ENCODE data around the gene RBL1. TPM values are rescaled to one million over a fixed set of nuclear protein-coding genes. Genes with fewer than 3 reads are reported as not detected.

Gene RBL1
- total RNA-seq, 1 donor from 2014 or later = 3.4 TPM

DNA sequence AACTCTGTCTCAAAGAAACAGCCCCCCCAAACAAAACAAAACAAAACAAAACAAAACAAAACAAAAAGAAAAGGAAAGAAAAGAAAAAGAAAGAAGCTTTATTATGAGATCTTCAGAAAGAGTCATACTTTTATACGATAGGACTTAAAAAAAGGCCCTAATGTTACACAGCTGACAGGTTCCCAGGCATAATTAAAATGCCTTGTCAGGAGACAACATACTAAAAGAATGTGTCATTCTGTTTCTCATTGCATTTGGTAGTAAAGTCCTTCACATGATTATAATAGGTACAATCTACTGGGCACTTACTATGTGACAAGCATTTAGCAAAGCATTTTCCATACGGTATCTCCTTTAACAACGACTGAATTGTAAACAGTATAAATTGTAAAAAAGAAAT lies 46.9 kb upstream of the RBL1 start:
- H3K79me2 ChIP-seq (ENCODE audit: insufficient read depth, low read length) = no peaks in the 10 kb centered on the region

DNA sequence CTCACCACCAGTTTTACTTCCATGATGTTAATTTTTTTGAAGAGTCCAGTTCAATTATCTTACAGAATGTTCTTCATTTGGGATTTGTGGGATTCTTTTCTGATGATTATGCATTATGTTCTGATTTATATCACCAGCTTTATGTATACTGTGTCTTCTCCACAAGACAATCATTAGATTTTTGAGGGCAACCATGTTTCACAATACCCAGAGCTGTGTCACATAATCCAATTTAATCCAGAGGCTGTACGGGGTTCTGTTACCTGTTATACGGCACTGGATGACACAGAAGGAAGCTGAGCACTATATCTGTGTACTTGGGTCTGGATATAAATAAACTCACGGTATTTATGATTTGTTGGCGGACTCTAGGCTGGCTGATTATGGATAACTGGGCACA lies 41.8 kb upstream of the RBL1 start:
- Histone ChIP-seq H3K36me3 (ENCODE audit: insufficient read depth, low read length) (no peaks in the 10 kb centered on the region), H3K4me2 (ENCODE audit: low read length) (no peak overlapping the region), H3K4me1 (ENCODE audit: insufficient read depth, low read length) (no peaks in the 10 kb centered on the region), H3K79me2 (ENCODE audit: insufficient read depth, low read length) (no peaks in the 10 kb centered on the region), H3K27ac (ENCODE audit: low read depth, low read length) (no peak overlapping the region), H3K27me3 (ENCODE audit: insufficient read depth, low read length) (no peaks in the 10 kb centered on the region), H2AFZ (ENCODE audit: low read depth, low read length) (no peak overlapping the region), H4K20me1 (ENCODE audit: insufficient read depth, low read length) (no peaks in the 10 kb centered on the region), H3K4me3 (ENCODE audit: insufficient read depth, low read depth, low read length) (no peak overlapping the region), H3K9me3 (ENCODE audit: insufficient read depth, low read depth, low read length) (no peaks in the 10 kb centered on the region), H3K9ac (ENCODE audit: low read length) (no peak overlapping the region)
- DNase-seq (ENCODE audit: low read depth) (no peak), FAIRE-seq (no peak)
- no peaks in the 10 kb centered on the region for H3K36me3 Mint-ChIP-seq (ENCODE audit: low read depth, unreplicated experiment)
- H3K9me3 Mint-ChIP-seq (ENCODE audit: unreplicated experiment) = no peaks in the 10 kb centered on the region
- peaks cover 1% of the 10 kb centered on the region for H3K4me1 Mint-ChIP-seq (ENCODE audit: low read depth, unreplicated experiment)
- TF ChIP-seq EZH2 (IDR thresholded peaks at IDR 0.05; ENCODE audit: insufficient read depth, low read length) = no peak
- TF ChIP-seq, protein P1, sequence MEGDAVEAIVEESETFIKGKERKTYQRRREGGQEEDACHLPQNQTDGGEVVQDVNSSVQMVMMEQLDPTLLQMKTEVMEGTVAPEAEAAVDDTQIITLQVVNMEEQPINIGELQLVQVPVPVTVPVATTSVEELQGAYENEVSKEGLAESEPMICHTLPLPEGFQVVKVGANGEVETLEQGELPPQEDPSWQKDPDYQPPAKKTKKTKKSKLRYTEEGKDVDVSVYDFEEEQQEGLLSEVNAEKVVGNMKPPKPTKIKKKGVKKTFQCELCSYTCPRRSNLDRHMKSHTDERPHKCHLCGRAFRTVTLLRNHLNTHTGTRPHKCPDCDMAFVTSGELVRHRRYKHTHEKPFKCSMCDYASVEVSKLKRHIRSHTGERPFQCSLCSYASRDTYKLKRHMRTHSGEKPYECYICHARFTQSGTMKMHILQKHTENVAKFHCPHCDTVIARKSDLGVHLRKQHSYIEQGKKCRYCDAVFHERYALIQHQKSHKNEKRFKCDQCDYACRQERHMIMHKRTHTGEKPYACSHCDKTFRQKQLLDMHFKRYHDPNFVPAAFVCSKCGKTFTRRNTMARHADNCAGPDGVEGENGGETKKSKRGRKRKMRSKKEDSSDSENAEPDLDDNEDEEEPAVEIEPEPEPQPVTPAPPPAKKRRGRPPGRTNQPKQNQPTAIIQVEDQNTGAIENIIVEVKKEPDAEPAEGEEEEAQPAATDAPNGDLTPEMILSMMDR (IDR thresholded peaks at IDR 0.05; ENCODE audit: insufficient read depth, low read depth, low read length) = no peak
- no peak overlapping the region for H3K4me3 Mint-ChIP-seq (ENCODE audit: unreplicated experiment)
- peaks cover 18% of the 10 kb centered on the region for H3K27me3 Mint-ChIP-seq (ENCODE audit: low read depth, unreplicated experiment)
- no peak overlapping the region for H3K27ac Mint-ChIP-seq (ENCODE audit: unreplicated experiment)

More for the DNA sequence above, 46.9 kb upstream of the RBL1 start:
- Histone ChIP-seq H3K4me3 (ENCODE audit: insufficient read depth, low read depth, low read length) (no peak overlapping the region), H3K9ac (ENCODE audit: low read length) (no peak overlapping the region), H3K4me2 (ENCODE audit: low read length) (no peak overlapping the region), H3K27ac (ENCODE audit: low read depth, low read length) (no peak overlapping the region), H3K36me3 (ENCODE audit: insufficient read depth, low read length) (no peaks in the 10 kb centered on the region), H4K20me1 (ENCODE audit: insufficient read depth, low read length) (no peaks in the 10 kb centered on the region), H3K9me3 (ENCODE audit: insufficient read depth, low read depth, low read length) (no peaks in the 10 kb centered on the region), H2AFZ (ENCODE audit: low read depth, low read length) (no peak overlapping the region), H3K27me3 (ENCODE audit: insufficient read depth, low read length) (no peaks in the 10 kb centered on the region), H3K4me1 (ENCODE audit: insufficient read depth, low read length) (no peaks in the 10 kb centered on the region)
- H3K36me3 Mint-ChIP-seq (ENCODE audit: low read depth, unreplicated experiment) = no peaks in the 10 kb centered on the region
- FAIRE-seq (no peak), DNase-seq (ENCODE audit: low read depth) (peak; percentile 22)
- H3K4me1 Mint-ChIP-seq (ENCODE audit: low read depth, unreplicated experiment) = peaks cover 2% of the 10 kb centered on the region
- TF ChIP-seq, protein P1 (IDR thresholded peaks at IDR 0.05; ENCODE audit: insufficient read depth, low read depth, low read length) = no peak
- TF ChIP-seq EZH2 (IDR thresholded peaks at IDR 0.05; ENCODE audit: insufficient read depth, low read length) = no peak
- peak overlapping the region; percentile 87 for H3K27ac Mint-ChIP-seq (ENCODE audit: unreplicated experiment)
- H3K9me3 Mint-ChIP-seq (ENCODE audit: unreplicated experiment) = no peaks in the 10 kb centered on the region
- no peaks in the 10 kb centered on the region for H3K27me3 Mint-ChIP-seq (ENCODE audit: low read depth, unreplicated experiment)
- no peak overlapping the region for H3K4me3 Mint-ChIP-seq (ENCODE audit: unreplicated experiment)

DNA sequence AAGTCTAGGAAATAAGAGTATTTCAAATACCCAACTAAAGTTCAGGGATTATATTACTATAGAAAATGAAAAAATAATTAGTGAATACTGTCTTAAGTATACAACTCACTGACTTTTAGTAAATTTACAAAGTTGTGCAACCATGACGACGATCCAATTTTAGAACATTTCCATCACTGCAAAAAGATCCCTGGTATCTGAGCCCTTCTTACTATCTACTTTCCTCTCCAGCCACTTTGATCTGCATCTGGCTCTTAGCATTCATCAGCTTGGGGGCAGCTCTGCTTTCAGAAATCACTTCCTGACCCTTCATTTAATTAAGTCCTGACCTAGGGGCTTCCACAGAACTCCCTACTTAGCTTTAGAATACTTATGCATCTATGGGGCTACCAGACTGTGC lies 38.2 kb upstream of the RBL1 start:
- Histone ChIP-seq H3K27ac (ENCODE audit: low read depth, low read length) (no peak overlapping the region), H3K9me3 (ENCODE audit: insufficient read depth, low read depth, low read length) (no peaks in the 10 kb centered on the region), H3K36me3 (ENCODE audit: insufficient read depth, low read length) (no peaks in the 10 kb centered on the region), H4K20me1 (ENCODE audit: insufficient read depth, low read length) (no peaks in the 10 kb centered on the region), H3K9ac (ENCODE audit: low read length) (no peak overlapping the region), H3K4me1 (ENCODE audit: insufficient read depth, low read length) (no peaks in the 10 kb centered on the region), H3K4me3 (ENCODE audit: insufficient read depth, low read depth, low read length) (no peak overlapping the region), H3K4me2 (ENCODE audit: low read length) (no peak overlapping the region), H3K27me3 (ENCODE audit: insufficient read depth, low read length) (no peaks in the 10 kb centered on the region), H3K79me2 (ENCODE audit: insufficient read depth, low read length) (no peaks in the 10 kb centered on the region), H2AFZ (ENCODE audit: low read depth, low read length) (no peak overlapping the region)
- Mint-ChIP-seq H3K27ac (ENCODE audit: unreplicated experiment) (no peak overlapping the region), H3K36me3 (ENCODE audit: low read depth, unreplicated experiment) (no peaks in the 10 kb centered on the region), H3K4me1 (ENCODE audit: low read depth, unreplicated experiment) (no peaks in the 10 kb centered on the region), H3K27me3 (ENCODE audit: low read depth, unreplicated experiment) (peaks cover 20% of the 10 kb centered on the region), H3K9me3 (ENCODE audit: unreplicated experiment) (no peaks in the 10 kb centered on the region), H3K4me3 (ENCODE audit: unreplicated experiment) (no peak overlapping the region)
- DNase-seq (ENCODE audit: low read depth) = no peak
- TF ChIP-seq, protein P1 (IDR thresholded peaks at IDR 0.05; ENCODE audit: insufficient read depth, low read depth, low read length) = no peak
- TF ChIP-seq EZH2 (IDR thresholded peaks at IDR 0.05; ENCODE audit: insufficient read depth, low read length) = no peak
- FAIRE-seq = no peak

All from astrocyte (in vitro differentiated cells and primary cell).